DMS153 treated with DMSO at 0.1 percent for 48 hours (cell line): ENCODE measurements around the gene ICOS.

Experiments
- DNase-seq: peaks from one replicate; lab custom pipeline; 2025; ENCODE audit not compliant: unreplicated experiment; lab: John Stamatoyannopoulos, UW

ICOS gene, protein sequence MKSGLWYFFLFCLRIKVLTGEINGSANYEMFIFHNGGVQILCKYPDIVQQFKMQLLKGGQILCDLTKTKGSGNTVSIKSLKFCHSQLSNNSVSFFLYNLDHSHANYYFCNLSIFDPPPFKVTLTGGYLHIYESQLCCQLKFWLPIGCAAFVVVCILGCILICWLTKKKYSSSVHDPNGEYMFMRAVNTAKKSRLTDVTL

DNA sequence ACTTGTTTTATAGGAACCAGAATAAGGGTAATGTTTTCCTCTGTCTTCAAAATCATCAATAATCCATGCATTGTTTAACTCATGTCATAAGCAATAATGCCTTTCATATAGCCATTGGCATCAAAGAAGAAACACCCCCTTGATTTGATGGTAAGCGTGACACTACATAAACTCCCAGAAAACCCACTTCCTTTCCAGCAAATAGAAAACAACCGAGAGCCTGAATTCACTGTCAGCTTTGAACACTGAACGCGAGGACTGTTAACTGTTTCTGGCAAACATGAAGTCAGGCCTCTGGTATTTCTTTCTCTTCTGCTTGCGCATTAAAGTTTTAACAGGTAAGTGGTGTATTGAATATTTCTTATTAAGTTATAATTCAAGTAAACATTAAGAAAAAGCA, at the start of gene ICOS:
Gene ICOS (plus strand): TSS at position 229 of the 400 bp plus-strand sequence. CDS start 52 bp downstream, at position 281.
- no peak for DNase-seq

DNA sequence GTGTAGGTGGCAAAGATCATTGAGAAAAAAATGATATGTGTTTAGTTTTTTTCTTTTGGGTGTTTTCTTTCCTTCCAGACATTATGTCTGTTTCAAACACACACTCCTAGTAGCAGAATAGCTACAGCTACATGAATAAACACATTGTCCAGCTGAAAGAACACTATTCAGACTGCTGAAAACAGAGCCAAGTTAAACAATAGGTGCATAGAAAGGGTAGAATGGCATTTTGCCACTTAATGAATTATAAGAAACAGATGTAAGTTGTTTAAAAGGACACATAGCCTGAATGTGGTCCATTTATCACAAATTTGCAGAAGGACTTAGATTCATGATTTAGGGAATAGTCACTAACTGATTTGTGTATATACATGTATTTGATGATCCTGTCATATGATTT, 48.9 kb upstream of the ICOS start:
- peak; percentile 52 for DNase-seq

DNA sequence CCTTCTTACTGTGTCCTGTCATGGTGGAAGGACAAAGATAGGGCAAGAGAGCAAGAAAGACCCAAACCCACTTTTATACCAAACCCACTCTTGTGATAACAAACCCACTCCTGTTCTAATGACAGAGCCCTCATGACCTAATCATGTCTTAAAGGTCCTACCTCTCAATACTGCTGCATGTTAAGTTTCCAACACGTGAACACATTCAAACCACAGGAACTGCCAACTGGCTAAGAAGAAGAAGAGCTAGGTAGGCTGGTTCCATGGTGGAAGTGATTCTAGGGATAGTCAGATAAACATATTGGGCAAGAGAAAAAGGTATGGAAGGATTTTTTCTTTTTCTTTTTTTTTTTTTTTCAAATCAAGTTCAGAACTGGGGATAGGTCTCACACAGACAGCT, 47.0 kb upstream of the ICOS start:
- no peak for DNase-seq

DNA sequence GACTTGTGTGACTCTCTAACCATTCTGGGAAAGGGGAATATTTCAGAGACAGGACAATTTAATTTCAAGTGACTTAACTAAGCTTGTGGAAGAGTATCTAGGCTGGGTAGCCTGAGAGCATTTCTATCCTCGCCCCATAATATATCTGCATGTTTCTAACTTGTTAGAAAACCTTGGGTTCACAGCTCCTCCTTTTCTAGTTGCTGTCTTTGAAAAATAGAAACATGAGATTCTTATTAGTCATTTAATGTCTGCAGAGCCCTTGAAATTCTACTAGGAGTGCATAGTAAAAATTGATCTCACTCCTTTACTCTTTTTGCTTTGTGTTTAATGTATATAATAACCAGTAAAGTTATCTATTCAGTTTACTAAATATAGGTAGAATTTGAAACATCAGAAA, 46.6 kb upstream of the ICOS start:
- DNase-seq = no peak

- no peak for DNase-seq
Observed at GRCh38 chr2:203890733-203891132, 45.8 kb upstream of the ICOS start.

DNA sequence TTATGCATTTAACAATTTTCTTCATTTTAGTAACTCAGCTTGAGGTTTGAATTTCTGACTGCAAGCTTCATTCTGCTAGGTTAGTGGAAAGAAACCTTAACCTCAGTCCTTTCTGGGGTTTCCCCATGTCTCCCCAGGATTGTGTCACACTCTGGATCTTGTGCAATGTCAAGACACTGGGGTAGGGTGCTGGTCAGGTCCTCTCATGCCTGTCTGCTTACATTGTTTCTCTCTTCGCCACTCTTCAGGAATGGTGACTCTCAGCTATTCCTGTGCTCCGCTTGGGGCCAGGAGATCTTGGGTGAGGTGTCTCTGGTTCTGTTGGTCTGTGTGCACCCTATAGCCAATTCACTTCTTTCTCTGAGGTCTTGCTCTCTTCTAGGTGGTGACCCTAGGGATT, 45.1 kb upstream of the ICOS start:
- no peak for DNase-seq

DNA sequence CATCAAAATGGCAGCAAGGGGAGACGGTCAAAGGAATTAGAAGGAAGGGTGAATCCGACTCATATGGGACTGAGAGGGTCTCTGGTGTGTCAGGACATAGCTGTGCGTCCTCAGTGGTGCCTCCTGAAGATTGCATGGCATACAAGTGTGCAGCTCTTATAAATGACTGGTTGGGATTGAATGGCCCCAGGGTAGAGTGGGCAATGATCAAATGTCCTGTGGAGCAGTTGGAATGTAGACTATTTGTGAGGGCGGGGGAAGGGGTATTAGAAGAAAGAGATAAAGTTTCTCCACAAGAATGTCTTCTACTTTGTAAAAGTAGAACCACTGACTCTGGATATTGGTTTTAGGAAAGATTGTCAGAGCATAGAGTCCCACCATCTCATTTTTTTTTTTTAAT, 44.4 kb upstream of the ICOS start:
- no peak for DNase-seq

GRCh38 chr2:203893401-203893800, 43.2 kb upstream of the ICOS start:
- DNase-seq = no peak

- DNase-seq = no peak
Observed at GRCh38 chr2:203893840-203894239, 42.7 kb upstream of the ICOS start.

GRCh38 chr2:203894262-203894661, 42.3 kb upstream of the ICOS start:
- DNase-seq = no peak

DNA sequence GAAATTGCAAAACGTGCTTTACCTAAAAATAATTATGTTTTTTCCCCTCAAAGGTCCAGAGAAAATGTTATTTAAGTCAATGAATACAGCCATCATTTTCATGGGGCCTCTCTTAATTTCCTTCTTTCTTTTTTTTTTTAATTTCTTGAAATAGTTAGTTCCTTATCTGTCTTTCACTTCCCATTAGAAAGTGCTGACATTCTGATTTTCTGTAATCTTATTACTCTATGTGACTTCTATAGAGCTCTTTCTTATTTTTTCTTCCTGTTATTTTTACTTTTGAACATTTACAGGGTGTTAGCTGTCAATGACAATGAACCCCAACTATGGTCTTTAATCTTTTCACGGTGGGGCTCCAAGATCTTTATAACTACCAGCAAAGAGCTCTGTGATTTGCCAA, 39.0 kb upstream of the ICOS start:
- no peak for DNase-seq

- DNase-seq = no peak
Observed at GRCh38 chr2:203898657-203899056, 37.9 kb upstream of the ICOS start.

DNA sequence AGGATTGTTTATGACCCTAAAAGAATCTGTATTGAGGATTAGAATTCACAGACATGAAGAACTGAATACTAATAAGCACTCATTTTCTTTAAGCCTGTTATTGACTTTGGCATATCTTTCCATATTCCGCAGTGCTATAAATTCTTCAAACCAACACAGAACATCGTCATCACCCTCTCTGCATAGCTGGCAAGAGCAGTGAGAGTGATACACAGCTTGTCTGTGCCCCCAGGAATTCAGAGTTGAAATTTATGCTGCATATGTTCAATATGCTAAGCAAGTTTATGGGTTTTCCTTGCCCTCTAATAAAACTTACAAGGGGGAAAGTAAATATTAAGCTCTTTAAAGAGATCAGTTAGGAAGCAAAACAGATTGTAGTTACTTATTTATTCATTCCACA, 36.3 kb upstream of the ICOS start:
- no peak for DNase-seq

GRCh38 chr2:203904022-203904421, 32.5 kb upstream of the ICOS start:
- DNase-seq = no peak

DNA sequence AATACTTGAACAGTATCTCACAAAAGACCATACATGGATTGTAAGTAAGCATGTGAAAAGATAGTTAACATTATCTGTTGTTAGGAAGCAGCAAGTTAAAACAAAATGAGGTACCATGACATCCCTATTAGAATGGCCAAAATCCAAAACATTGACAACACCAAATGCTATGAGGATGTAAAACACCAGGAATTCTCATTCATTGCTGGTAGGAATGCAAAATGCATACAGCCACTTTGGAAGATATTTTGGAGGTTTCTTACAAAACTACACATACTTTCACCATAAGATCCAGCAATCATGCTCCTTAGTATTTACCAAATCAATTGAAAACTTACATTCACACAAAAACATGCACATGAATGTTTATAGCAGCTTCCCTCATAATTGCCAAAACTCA, 30.9 kb upstream of the ICOS start:
- no peak for DNase-seq

DNA sequence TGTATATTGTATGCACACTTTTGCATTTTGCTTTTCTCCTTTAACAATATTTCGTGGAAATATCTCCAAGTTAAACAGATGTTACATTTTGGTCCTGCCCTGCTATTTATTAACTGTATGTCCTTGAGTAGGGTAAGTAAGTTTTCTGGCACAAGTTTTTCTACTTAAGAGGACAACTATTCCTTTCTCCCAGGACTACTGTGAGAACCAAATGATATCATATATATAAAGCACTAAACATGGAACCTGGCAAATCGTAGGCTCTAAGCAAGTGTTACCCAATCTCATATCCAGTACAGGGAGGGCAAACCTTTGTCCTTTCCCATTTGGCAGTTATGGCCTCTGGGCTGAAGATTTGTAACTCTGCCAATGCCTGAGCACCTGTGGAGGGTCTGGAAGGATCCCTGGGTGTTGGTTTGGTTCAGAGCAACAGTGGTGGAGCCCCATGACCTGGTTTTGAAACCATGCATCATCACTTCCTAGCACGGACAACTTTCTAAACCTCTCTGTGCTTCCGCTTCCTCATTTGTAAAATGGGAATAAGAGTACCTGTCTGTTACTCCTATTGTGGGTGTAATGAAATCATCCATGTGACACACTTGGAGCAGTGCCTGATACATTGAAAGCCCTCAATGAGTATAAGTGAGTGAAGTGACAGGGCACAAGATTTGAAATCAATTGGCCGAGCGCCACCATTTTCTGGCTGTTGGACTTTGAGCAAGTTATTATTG, 28.3 kb upstream of the ICOS start:
- DNase-seq = no peak

DNA sequence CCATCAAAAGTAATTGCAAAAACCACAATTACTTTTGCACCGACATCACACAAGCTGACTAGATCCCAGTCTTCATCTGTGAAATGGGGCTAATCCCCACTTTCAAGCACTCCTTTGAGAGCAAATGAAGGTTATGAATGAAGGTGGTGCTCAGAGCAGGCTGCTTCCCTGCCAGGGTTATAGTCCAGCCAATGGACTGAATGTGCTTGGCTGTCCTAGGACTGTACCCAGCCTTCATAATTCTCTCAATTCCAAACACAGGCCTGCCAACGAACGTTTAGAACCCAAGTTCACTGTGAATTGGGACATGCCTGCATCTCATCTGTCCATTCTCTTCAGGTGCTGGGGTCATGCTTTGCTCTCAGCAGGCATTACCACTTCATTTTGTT, 27.8 kb upstream of the ICOS start:
- no peak for DNase-seq

DNA sequence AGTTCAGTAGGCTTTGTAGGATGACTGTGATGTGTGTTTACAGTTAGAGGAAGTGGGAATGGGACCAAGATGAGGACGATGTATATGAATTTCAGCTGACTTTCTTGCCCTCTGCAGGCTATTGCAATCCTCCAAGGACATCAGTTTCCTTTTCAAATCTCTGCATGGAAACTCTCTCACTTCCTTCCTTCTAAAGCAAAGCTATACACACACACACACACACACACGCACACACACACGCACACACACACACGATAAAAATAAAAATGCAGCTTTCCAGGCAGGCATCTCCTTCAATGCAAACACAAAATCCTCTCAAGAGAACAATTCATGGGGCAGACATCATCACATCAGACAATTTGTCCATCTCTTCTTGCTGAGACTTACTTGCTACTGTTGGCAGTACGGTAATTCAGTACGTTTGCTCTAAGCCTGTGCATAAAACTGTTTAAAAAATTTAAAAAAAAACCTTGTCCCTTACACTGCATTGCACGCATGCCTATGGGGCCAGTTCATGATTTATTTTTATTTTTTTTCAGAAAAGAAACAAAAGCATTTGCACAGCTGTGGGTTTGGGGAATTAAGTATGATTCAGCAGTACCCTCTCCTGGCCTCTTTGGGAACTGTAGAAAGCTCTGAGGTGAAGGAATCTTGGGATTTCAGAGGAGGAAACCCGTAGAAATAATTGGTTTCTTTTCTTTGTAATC, 27.1 kb upstream of the ICOS start:
- peak; percentile 6 for DNase-seq

DNA sequence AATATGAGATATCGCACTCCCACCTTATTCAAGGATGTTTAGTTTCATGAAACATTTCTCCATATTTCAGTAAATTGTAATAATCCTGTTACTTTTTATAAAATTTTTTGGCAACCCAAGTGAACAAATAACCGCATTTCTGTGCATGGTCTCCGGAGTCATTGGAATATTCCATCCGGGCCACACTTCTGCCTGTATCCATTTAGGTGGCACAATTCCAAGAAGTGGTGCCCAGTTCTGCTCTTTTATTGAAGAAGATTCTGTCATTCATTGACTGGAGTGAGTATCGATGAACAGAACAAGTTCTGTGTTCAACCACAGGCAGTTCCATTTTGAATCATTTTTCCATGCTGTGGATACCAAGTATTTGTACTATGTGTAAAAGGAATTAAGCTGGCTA, 26.6 kb upstream of the ICOS start:
- DNase-seq = no peak

DNA sequence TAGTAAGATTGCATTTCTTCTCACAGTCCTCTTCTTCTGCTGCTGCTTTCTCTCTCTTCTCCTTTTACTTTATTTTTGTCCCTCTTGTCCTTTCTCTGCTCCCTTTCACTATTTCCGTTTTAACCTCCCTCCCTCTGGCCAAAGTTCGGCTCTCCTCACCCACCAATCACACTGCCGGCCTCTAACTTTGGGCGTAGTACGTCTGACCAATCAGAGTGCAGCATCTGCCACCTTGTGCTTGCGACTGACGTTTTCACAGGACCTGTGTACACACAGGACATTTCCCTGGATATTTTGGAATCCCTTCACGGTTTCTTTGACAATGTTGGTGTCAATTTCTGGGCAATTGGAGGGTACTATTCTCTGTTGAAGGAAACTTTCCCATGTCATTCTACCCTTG, 22.6 kb upstream of the ICOS start:
- DNase-seq = no peak

GRCh38 chr2:203914546-203915182, 21.9 kb upstream of the ICOS start:
- no peak for DNase-seq

- DNase-seq = no peak
Observed at GRCh38 chr2:203915256-203915655, 21.3 kb upstream of the ICOS start.
